Fibroblast of pulmonary artery (primary cell): ENCODE data around the gene NFU1.

Experiments used
- DNase-seq: peaks from one replicate; pipeline ENCODE4 v3.0.0-alpha.2; 2010; ENCODE audit warnings: low read depth
- H3K4me3 ChIP-seq: replicated peaks from 2 replicates; pipeline ENCODE4 v1.5.1; 2011; ENCODE audit warnings: low read depth, mild to moderate bottlenecking, control low read depth, low read length, moderate library complexity
- CTCF ChIP-seq: IDR thresholded peaks from 2 replicates; pipeline ENCODE4 v1.5.1; 2011; ENCODE audit warnings: mild to moderate bottlenecking, control low read depth, low read length, inconsistent platforms; ENCODE audit errors: missing control alignments

The NFU1 gene

GRCh38 chr2:69436938-69437750, at the start of gene NFU1:
NFU1 (minus strand) TSS chr2:69437435; CDS start chr2:69437422, 13 bp downstream.
- DNase-seq: peak; percentile 98
- peak; percentile 63 for TF ChIP-seq CTCF
- H3K4me3 ChIP-seq: peak within 1 kb of the TSS; percentile 83

- no peak for DNase-seq
- TF ChIP-seq CTCF: no peak
These were observed 46.5 kb upstream of the NFU1 start for GRCh38 chr2:69483696-69484095.

GRCh38 chr2:69483024-69483423, 45.8 kb upstream of the NFU1 start:
- no peak overlapping the region for H3K4me3 ChIP-seq
- no peak for DNase-seq
- no peak for TF ChIP-seq CTCF

More at GRCh38 chr2:69483696-69484095, 46.5 kb upstream of the NFU1 start:
- no peak overlapping the region for H3K4me3 ChIP-seq

- no peak for DNase-seq
- no peak for TF ChIP-seq CTCF
- no peak overlapping the region for H3K4me3 ChIP-seq
These were observed 45.2 kb upstream of the NFU1 start for GRCh38 chr2:69482471-69482870.

- TF ChIP-seq CTCF: no peak
- DNase-seq: no peak
- no peak overlapping the region for H3K4me3 ChIP-seq
These were observed 44.2 kb upstream of the NFU1 start for GRCh38 chr2:69481421-69481820.

GRCh38 chr2:69477627-69478026, 40.4 kb upstream of the NFU1 start:
- DNase-seq: no peak
- no peak overlapping the region for H3K4me3 ChIP-seq
- TF ChIP-seq CTCF: no peak

GRCh38 chr2:69474688-69475087, 37.5 kb upstream of the NFU1 start:
- TF ChIP-seq CTCF: no peak
- no peak for DNase-seq
- no peak overlapping the region for H3K4me3 ChIP-seq
